ENCODE results near the gene GLB1L2.

The GLB1L2 gene

GRCh38 chr11:134346101-134346975 lies 14.6 kb downstream of the GLB1L2 start:
- DNase-seq (ENCODE audit: extremely low spot score) = no peak
- TF ChIP-seq SUZ12 (IDR thresholded peaks at IDR 0.05) = no peak
- TF ChIP-seq LEF1 (IDR thresholded peaks at IDR 0.05; ENCODE audit: borderline replicate concordance) = no peak
- TF ChIP-seq ZNF384 (IDR thresholded peaks at IDR 0.05) = no peak
- TF ChIP-seq BHLHE40 (IDR thresholded peaks at IDR 0.05; ENCODE audit: borderline replicate concordance) = no peak
- TF ChIP-seq FOXA1 (IDR thresholded peaks at IDR 0.05) = no peak
- TF ChIP-seq SP1 (IDR thresholded peaks at IDR 0.05) = no peak
- no peak for TF ChIP-seq HDGF (IDR thresholded peaks at IDR 0.05; ENCODE audit: borderline replicate concordance)
- TF ChIP-seq ARNT (IDR thresholded peaks at IDR 0.05) = no peak
- TF ChIP-seq TARDBP (IDR thresholded peaks at IDR 0.05) = no peak
- no peak for TF ChIP-seq L3MBTL2 (conservative IDR thresholded peaks at IDR 0.05)
- TF ChIP-seq FOXM1 (IDR thresholded peaks at IDR 0.05; ENCODE audit: borderline replicate concordance) = no peak
- TF ChIP-seq FOXK2 (IDR thresholded peaks at IDR 0.05) = no peak
- TF ChIP-seq ELF4 (IDR thresholded peaks at IDR 0.05) = no peak
- no peak for TF ChIP-seq CTBP1 (IDR thresholded peaks at IDR 0.05; ENCODE audit: borderline replicate concordance)
- no peak for TF ChIP-seq NFRKB (IDR thresholded peaks at IDR 0.05)
- no peak for TF ChIP-seq PKNOX1 (IDR thresholded peaks at IDR 0.05)
- CTCF ChIA-PET = no interaction called here
- POLR2A ChIA-PET = no interaction called here

GRCh38 chr11:134346976-134347350 lies 15.2 kb downstream of the GLB1L2 start:
- POLR2A ChIA-PET = no interaction called here

GRCh38 chr11:134347441-134347840 lies 15.7 kb downstream of the GLB1L2 start:
- TF ChIP-seq ZNF384 (IDR thresholded peaks at IDR 0.05) (no peak), NFRKB (IDR thresholded peaks at IDR 0.05) (no peak), FOXM1 (IDR thresholded peaks at IDR 0.05; ENCODE audit: borderline replicate concordance) (no peak), TARDBP (IDR thresholded peaks at IDR 0.05) (no peak), CTBP1 (IDR thresholded peaks at IDR 0.05; ENCODE audit: borderline replicate concordance) (no peak), SP1 (IDR thresholded peaks at IDR 0.05) (no peak), SUZ12 (IDR thresholded peaks at IDR 0.05) (no peak), FOXA1 (IDR thresholded peaks at IDR 0.05) (no peak), FOXK2 (IDR thresholded peaks at IDR 0.05) (no peak), LEF1 (IDR thresholded peaks at IDR 0.05; ENCODE audit: borderline replicate concordance) (no peak), PKNOX1 (IDR thresholded peaks at IDR 0.05) (no peak), BHLHE40 (IDR thresholded peaks at IDR 0.05; ENCODE audit: borderline replicate concordance) (no peak), ARNT (IDR thresholded peaks at IDR 0.05) (no peak)
- ChIA-PET CTCF (no interaction called here), POLR2A (no interaction called here)
- no peak for DNase-seq (ENCODE audit: extremely low spot score)

More at GRCh38 chr11:134346976-134347350, 15.2 kb downstream of the GLB1L2 start:
- DNase-seq (ENCODE audit: extremely low spot score) = no peak
- CTCF ChIA-PET = no interaction called here
- no peak for TF ChIP-seq ELF4 (IDR thresholded peaks at IDR 0.05)
- TF ChIP-seq TARDBP (IDR thresholded peaks at IDR 0.05) = no peak
- TF ChIP-seq SUZ12 (IDR thresholded peaks at IDR 0.05) = no peak
- TF ChIP-seq PKNOX1 (IDR thresholded peaks at IDR 0.05) = no peak
- no peak for TF ChIP-seq L3MBTL2 (conservative IDR thresholded peaks at IDR 0.05)
- TF ChIP-seq BHLHE40 (IDR thresholded peaks at IDR 0.05; ENCODE audit: borderline replicate concordance) = no peak

- TF ChIP-seq HDGF (IDR thresholded peaks at IDR 0.05; ENCODE audit: borderline replicate concordance) (no peak), NFRKB (IDR thresholded peaks at IDR 0.05) (no peak), FOXA1 (IDR thresholded peaks at IDR 0.05) (no peak), CTBP1 (IDR thresholded peaks at IDR 0.05; ENCODE audit: borderline replicate concordance) (no peak), L3MBTL2 (conservative IDR thresholded peaks at IDR 0.05) (no peak), ELF4 (IDR thresholded peaks at IDR 0.05) (no peak), ARNT (IDR thresholded peaks at IDR 0.05) (no peak), LEF1 (IDR thresholded peaks at IDR 0.05; ENCODE audit: borderline replicate concordance) (no peak), FOXK2 (IDR thresholded peaks at IDR 0.05) (no peak), FOXM1 (IDR thresholded peaks at IDR 0.05; ENCODE audit: borderline replicate concordance) (no peak), TARDBP (IDR thresholded peaks at IDR 0.05) (no peak), BHLHE40 (IDR thresholded peaks at IDR 0.05; ENCODE audit: borderline replicate concordance) (no peak), SP1 (IDR thresholded peaks at IDR 0.05) (no peak)
- DNase-seq (ENCODE audit: extremely low spot score) = no peak
- POLR2A ChIA-PET = no interaction called here
- CTCF ChIA-PET = interaction anchor here (0.6 kb wide), 1 partner anchor 473 kb away, joined by 5 read pairs; no protein-coding TSS in a partner anchor
Measured at GRCh38 chr11:134349109-134349801, 17.5 kb downstream of the GLB1L2 start.

- POLR2A ChIA-PET = no interaction called here
- TF ChIP-seq ELF4 (IDR thresholded peaks at IDR 0.05) (no peak), L3MBTL2 (conservative IDR thresholded peaks at IDR 0.05) (no peak), ARNT (IDR thresholded peaks at IDR 0.05) (no peak), CTBP1 (IDR thresholded peaks at IDR 0.05; ENCODE audit: borderline replicate concordance) (no peak), BHLHE40 (IDR thresholded peaks at IDR 0.05; ENCODE audit: borderline replicate concordance) (no peak), FOXM1 (IDR thresholded peaks at IDR 0.05; ENCODE audit: borderline replicate concordance) (no peak), ZNF384 (IDR thresholded peaks at IDR 0.05) (no peak), NFRKB (IDR thresholded peaks at IDR 0.05) (no peak), HDGF (IDR thresholded peaks at IDR 0.05; ENCODE audit: borderline replicate concordance) (no peak), LEF1 (IDR thresholded peaks at IDR 0.05; ENCODE audit: borderline replicate concordance) (no peak), TARDBP (IDR thresholded peaks at IDR 0.05) (no peak)
- DNase-seq (ENCODE audit: extremely low spot score) = no peak
Measured at GRCh38 chr11:134349802-134350355, 18.1 kb downstream of the GLB1L2 start.

More at GRCh38 chr11:134349802-134350355, 18.1 kb downstream of the GLB1L2 start:
- CTCF ChIA-PET = no interaction called here
